Stimulated activated CD4-positive, alpha-beta T cell treated with anti-CD3 and anti-CD28 coated beads, Interleukin-4, amount 100 ng/mL, for 24 hours (primary cell): ENCODE data around the gene PLCB1.

Experiments
- DNase-seq: peaks from one replicate; pipeline ENCODE4 v3.0.0-alpha.2; 2020

PLCB1 gene

DNA sequence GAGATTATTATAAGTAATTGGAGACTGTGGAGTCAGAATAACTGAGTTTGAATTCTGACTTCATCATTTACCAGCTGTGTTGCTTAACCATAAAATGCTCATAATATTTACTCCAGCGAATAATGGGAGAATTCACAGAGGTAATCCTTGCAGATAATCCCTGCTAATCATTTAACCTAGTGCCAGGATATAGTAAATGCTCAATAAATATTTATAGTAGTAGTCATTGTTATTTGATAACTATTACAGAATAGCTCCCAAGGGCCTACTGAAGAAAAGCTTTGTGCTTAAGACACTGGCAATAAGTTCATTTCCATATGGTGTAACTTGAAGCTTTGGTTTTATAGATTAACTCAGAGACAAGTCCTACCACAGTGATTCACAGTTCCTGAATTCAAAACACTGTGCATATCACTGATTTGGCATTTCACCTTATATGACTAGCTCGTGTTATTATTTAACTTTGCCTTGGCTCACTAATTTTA lies 728.0 kb downstream of the PLCB1 start:
- DNase-seq = no peak

DNA sequence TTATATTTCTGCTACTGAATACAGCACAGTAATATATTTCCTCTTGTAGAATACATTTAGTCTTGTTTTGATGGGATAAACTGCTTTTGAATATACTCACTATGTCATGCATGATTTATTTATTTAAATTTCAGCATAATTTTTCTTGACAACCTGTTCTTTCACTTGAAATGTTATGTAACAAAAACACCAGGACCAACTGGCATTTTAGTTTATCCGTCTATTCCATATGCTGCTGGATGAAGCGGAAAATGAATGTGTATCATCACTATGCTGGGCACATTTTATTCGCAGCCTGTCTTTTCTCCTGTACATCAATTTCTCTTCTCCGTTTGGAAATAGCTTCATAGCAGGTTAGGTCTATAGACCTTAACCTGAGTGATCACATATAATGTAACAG lies 730.0 kb downstream of the PLCB1 start:
- DNase-seq = no peak

DNA sequence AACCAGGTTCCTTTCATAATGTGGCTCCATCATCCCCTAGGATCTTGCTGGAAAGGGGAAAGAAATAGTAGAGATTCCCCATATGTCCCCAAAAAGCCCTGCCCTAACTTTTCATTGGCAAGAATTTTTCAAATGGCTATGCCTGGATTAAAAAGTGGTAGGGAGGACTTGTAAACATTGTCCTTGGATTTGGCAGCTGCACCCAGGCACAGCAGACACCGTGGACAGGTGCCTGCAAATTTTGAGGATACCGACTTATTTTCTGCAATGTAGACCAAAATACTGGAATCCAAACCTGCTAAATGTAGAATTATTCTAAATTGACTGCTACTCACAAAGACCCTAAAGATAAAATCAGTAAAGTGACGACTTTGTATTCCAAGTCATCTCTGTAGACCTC lies 733.6 kb downstream of the PLCB1 start:
- DNase-seq = no peak

DNA sequence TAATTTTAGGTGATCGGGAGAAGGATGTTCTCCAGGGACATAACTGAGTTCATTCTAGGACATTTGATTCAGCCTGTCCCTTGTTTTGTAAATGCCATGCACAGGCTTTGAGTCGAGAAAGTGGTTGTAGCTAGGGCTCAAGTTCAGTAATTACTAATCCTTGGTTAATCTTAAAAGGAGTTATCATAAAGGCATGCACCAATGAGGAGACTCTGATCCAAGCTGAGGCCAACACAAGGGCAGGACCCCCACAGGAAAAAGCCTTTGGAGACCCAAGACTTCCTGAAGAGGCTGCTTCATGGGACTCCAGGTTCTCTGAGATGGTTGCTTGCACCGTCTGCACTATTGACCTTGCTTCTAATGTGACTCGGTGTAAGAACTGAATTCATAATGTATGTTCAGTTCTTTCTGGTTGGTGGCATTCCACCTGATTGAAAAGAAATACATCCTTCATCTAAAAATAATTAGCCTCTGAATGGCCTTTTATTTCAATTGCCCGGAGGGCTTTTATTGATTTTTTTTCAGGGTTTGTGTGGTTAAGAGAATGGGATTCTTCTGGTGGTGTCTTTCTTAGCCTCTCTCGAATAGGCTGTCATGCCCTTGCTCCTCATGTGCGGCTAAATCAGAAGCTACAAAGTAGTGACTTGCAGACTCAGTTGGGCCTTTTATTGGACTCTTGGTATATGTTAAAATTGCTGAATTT lies 735.1 kb downstream of the PLCB1 start:
- DNase-seq = no peak

DNA sequence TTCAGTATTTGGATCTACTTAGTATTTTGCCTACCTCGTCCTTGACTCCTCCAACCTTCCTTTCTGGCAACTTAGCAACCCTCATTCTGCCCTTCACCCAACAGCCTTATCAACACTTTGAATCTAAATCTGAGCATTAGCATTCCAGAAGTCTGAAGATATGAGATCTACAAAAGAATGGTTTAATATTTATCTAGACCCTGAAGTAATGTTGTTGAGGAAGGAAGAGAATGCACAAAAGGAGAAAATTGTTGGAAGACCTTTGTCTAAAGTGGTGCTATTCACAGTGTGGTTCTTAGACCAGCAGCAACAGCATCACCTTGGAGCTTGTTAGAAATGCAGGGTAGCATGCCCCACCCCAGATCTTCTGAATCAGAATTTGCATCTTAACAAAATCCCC lies 738.6 kb downstream of the PLCB1 start:
- DNase-seq = no peak

DNA sequence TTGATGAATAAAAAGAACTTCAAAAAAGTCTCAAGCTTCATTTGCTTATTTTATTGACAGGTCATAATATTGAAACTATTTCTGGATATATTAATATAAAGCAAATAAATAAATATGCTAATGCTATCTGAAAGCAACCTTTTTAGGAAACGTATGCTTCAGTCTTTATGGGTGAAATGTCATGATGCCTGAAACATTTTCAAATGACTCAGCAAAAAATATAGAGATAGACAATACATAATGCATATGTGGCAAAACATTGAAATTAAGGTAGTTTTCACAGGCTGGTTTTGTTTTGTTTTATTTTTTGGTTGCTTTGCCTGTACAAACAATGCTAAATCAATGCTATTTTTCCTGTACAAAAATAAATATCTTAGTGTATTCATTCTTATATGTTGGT lies 742.4 kb downstream of the PLCB1 start:
- DNase-seq = no peak

DNA sequence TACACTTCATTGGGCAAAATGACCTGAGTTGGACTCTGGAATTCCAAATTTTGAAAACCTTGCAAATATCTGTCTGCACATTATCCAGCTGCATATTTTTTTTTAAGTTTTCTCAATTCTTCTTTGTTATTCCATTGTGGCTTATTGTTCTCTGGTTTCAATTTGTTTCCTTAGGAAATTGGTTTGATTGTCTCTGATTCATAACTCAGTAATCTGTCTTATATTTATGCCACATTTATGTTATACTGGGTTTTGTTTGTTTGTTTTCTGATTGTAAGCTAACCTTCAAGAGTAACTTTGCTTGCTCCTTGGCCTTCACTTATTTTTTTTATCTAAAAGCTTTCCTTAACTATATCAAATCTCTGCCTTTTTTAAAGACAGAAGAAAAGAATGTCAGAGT lies 743.5 kb downstream of the PLCB1 start:
- DNase-seq = no peak

DNA sequence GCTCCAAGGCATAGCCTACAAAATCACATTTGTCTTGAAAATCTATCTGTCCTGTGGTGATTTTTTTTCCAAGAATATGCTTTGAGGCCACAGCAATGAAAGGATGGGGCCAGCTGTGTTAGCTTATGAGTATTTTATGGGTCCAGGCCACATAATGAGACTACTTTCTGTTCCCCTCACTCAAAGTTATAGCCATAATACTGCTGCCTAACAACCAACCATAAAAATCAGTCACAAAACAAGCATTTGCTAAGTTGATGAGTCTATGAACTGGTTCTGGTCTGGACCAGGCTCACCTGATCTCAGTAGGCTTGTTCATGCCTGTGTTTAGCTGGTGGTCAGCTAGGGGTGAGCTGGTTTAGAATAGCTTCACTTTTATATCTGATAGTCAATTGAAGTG lies 744.3 kb downstream of the PLCB1 start:
- no peak for DNase-seq

DNA sequence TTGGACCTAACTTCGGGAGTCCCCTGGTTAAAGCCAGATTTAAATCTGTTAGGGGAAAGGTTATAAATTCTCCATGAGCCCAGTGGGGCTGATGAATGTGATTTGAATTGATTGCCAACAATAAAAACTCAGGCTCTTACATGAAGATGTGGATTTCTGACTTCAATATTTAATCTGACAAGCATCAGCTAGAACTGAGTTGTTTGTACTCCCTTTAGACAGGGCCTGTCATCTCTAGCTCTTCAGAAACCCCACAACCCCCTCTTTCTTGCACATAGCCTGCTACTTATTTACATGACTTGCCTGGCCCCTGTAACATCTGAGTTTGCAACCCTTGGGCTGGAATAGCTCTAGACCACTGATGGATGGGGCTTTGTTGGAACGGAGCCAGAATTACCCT lies 745.2 kb downstream of the PLCB1 start:
- no peak for DNase-seq

DNA sequence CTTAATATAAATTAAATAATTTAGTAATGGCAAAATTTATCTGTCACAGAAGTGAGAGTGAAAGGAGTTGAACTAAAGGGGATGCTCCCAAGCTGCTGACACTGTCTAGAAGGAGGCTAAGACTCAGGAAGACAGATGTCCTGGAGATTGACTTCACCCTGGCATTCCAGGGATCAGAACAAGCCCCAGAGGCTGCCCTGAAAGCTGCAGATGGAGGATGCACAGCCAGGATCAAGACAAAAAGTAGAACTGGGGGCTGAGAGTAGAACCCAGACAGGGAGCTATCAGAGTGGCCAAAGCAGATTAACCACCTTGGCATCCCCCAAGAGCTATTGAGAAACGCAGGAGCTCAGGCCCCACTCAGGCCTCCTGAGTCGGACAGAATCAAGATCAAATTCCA lies 747.6 kb downstream of the PLCB1 start:
- DNase-seq = no peak

DNA sequence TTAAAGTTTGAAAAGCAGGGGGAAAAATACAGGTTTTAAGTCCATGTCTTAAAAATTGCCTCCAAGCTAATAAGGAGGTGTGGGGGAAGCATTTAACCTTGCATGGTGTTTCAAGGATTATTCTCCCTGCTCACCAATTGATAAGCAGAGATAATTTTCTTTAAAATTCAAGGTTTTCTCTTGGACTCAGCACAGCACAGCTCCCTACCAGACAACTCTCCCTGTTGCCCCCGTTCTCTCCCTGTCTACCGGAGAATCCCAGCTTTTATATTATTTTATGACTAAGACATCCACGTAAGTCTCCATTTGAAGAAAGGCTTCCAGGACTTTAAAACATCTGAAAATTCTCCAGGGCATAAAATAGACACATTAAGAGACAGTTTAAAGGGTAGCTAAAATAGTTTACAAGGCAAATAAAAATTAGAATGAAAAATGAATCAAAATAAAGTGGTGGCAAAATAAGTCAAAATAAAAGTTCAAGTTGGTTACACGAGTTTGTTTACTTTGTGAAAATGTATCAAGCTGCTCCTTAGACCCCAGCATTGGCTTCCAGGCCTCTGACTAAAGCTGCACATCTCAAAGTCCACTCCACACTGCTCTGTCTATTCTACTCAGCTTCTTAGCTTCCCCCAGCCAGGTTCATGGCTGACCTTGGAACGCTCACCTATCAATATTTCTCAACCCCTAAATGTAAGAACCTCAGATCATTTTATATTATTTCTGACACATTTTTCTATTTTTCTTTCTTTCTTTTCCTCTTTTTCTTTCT lies 748.2 kb downstream of the PLCB1 start:
- no peak for DNase-seq

DNA sequence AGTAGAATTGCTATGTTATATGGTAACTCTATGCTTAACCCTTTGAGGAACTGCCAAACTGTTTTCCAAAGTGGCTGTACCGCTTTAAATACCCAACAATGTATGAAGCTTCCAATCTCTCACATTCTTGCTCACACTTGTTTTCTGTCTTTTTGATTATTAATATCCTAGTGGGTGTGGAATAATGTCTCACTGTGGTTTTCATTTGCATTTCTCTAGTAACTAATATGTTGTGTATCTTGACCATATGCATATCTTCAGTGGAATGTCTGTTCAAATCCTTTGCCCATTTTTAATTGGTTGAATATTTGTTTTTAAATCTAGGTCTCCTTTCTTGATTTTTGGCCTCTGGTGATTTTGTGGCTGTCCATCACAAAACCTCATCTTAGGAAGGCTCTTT lies 759.0 kb downstream of the PLCB1 start:
- no peak for DNase-seq

DNA sequence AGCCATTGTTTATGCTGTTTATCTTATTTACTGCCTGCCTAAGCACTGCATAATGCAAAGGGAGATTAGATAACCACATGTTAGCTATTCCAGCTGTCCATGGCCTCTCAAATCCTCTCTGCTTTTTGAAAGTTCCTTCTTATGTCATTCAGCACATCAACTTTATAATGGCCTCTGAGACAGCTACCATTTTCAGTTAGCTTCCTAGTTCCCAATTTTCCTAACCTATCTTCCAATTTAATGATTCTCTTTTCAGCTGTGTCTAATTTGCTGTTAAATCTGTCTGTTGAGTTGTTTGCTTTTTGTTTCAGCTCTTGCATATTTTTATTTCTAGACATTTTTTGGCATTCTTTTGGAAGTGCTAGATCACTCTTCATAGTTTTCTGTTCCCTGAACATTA lies 763.4 kb downstream of the PLCB1 start:
- DNase-seq = no peak

DNA sequence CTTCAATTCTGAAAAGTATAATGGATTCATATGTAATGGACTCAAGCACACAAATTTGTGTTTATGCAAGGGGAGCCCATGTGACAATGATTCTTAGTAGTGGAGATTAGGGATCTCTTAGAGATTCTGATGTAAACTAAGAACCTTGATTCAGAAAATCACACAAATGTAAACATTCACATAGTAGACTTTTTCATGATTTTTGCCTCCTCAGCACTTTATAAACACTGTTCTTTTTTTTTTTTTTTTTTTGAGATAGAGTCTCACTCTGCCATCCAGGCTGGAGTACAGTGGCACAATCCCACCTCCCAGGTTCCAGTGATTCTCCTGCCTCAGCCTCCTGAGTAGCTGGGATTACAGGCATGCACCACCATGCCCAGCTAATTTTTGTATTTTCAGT lies 766.8 kb downstream of the PLCB1 start:
- DNase-seq = no peak

DNA sequence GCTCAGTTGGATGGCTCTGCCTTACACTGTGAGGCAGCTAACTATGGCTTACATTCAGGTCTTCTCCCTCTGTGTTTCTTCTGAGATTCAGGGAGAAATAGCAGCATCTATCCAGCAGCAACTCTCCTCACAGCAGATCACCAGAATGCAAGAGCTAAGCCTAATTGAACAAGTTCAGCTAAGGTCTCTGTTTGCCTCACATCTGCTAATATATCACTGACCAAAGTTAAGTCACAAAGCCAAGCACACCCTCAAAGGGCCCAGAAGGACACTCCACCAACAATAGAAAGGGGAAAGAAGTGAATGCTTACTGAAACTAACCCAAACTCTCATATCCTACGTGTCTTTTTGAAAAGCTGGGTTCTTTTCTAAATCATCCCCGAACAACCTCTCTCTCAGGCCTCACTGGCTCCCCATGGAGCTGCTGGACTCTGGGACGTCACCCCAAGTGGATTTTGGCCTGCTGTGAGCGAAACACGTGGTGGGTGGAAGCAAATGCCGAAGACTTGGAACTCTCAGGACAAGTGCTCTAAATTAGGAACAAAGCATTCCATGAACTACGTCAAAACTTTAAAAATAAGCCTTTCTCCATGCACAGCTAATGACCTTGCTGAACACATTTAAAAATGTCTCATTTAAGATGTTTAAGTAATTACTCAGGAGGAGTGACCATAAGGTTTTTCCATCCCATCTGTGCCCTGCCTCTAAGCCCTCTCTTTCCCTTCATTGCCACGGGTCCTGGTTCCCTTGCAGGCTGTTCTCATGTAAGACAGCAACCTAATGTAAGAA lies 769.4 kb downstream of the PLCB1 start:
- DNase-seq = no peak

DNA sequence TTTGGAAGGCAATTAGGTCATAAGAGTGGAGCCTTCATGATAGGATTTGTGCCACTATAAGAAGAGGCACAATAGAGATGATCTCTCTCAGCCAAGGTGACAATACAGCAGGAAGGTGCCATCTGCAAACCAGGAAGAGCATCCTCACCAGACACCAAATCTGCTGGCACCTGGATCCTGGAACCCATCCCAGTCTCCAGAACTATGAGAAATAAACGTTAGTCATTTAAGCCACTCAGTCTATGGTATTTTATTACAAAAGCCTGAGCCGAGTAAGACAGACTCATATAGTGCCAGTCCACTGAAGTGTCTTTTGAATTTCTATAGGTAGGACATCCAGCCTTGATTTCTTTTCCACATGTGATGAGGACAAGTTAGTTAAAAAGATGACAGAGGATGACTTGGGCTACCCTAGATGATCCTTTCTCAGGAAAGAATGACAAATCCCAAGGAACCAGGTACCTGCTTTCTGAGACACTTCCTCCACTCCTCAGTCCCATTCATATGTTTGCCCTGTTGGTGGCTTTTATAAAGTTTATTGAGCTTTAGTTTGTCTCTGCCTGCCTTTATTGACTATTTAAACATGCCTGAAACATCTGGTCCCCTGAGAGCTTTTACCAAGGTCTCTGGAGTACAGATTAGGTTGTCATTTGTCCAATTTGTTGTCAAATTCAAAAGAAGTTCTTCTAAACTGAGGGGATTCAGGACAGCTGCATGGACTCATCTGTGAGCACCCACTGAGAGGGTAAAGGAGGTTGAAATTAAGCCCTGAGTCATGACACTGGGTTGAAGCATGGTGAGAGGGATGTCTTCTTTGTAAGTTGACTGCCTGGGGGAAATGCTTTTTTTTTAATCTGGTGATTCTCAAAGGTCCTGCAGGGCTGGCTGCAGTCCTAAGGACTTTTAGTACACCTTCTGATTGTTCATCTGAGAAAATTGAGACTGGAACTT lies 771.9 kb downstream of the PLCB1 start:
- DNase-seq = no peak

DNA sequence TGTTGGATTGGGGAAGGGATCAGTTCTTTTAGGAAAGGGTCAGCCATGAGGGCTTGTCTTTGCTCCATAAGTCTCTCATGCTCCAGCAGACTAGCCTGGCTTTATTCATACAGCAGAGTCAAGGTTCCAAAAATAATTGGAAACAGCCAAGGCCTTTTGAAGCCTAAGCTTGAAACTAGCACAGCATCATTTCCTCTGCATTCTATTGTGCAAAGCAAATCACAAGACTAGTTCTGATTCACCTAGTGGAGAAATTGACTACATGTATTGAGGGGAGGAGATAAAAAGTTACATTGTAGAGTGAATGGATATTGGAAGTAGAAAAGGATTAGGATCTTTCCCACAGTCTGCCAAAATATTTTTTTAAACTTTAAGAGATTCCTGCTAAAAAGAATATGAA lies 777.5 kb downstream of the PLCB1 start:
- no peak for DNase-seq

DNA sequence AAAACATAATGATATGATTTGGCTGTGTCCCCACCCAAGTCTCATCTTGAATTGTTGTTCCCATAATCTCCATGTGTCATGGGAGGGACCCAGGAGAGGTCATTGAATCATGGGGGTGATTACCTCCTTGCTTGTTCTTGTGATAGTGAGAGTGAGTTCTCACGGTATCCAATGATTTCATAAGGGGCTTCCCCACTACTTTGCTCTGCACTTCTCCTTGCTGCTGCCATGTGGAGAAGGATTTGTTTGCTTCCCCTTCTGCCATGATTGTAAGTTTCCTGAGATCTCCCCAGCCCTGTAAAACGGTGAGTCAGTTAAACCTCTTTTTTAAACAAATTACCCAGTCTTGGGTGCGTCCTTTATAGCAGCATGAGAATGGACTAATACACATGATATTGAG lies 780.0 kb downstream of the PLCB1 start:
- DNase-seq = no peak

DNA sequence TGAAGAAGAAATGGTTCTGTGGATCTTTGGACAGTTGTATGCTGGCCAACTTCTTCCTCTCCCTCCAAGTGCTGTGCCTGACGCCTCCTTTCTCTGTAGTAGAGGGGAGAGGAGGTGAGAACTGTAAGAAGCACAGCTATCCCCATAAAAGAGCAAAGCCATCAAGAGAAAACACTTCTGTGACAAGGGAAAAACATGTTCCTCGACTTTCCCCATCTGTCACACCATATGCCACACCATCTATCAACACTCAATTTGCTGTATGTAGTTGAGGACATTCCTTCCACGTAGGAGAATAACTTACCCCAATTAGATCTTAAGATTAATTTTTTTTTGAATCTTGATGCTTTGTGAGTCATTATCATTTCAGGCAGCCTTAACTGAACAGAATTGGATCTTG lies 780.7 kb downstream of the PLCB1 start:
- DNase-seq = no peak

DNA sequence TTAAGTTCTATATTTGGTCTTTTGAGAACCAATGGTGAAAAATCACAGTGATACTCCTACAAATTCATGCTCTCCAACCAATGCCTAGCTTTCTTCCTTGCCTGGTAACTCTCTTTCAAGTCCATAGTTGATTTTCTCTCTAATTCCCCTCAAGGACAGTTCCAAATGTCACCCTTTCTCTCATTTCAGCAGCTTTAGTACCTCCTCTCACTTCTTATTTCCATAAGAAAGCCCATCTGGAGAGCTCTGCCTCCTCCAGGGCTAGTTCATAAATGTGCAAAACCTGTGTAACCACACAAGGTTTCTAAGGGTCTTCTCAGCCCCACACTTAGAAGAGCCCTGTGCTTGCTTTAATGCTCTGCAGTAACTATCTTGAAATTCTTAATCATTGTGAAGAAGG lies 781.4 kb downstream of the PLCB1 start:
- DNase-seq = no peak

DNA sequence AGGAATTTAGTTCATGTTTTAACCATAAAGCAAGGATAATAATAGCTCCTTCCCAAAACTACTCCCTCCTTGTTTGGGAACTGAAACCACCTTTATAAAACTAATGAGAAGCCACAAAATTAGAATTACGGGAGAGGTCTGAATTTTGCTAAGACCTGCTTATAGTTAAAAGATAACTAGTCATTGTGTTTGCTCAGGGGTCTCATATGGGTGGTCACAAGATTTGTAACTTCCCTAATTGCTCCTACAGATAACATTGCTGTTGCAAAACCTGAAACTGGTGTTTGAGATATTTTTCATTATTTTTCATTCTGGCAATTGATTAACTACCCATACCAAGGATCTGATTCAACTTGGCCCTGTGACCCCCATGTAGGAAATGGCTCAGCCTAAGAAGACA lies 782.4 kb downstream of the PLCB1 start:
- DNase-seq = no peak

DNA sequence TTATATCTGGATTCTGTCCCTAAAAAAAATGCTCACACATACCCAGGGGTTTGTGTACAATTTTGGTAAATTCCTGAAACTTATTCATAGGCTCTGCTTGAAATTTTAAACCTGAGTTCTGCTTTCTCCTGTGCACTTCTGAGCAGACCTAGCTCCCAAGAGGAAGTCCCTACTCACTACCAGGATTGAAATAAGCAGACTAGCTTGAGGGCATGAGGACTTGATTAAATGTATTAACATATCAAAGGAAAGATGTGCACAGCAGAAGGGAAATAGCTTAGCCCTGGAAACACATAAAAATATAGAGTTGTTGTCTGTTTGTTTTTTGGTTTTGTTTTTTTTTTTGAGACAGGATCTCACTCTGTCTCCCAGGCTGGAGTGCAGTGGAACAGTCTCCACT lies 785.0 kb downstream of the PLCB1 start:
- DNase-seq = no peak

DNA sequence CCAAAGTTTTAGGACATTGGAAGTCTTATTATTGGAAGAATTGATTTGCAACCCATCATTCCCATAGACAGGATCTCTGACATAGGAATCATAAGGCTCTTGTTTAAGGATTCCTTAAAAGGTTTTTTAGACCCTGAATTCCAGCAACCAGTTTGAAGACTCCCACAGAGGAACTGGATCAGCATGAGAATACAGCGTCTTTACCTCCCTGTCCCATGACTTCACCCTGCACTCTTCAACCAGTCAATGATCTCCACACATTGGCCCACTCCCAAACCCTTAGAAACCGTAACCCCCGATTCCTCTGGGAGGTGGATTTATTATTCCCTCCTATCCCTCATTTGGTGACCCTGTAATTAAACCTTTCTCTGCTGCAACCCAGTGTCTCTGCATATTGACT lies 786.1 kb downstream of the PLCB1 start:
- no peak for DNase-seq
